A673 (cell line): ENCODE results near the gene ZDHHC11B. TPM values are rescaled to one million over a fixed set of nuclear protein-coding genes. Genes with fewer than 3 reads are reported as not detected.
"Not testable (repeated sequence)": the region's sequence is repeated elsewhere in the genome, so short reads cannot be mapped to it uniquely, and the experiment has no call there.

Experiments
- BruUV-seq: library from RNA; stranded (reverse); fragments of 400-500 nt; replicated peaks from 2 replicates; lab custom pipeline; 2021; lab: Mats Ljungman, UMichigan
- CTCF ChIA-PET: fragments of 300-600 bp; sonication (Branson Sonifier 250); formaldehyde crosslinking; loops from one replicate; lab custom pipeline; 2022; ENCODE audit warnings: antibody characterized with exemption; lab: Charles Lee
- POLR2A ChIA-PET: fragments of 300-600 bp; sonication (Branson Sonifier 250); formaldehyde crosslinking; loops from one replicate; lab custom pipeline; 2022; ENCODE audit warnings: antibody characterized with exemption; ENCODE audit not compliant: low non-redundant PET; lab: Charles Lee
- DNase-seq: peaks from one replicate; pipeline ENCODE4 v3.0.0-alpha.2; 2015; ENCODE audit warnings: low spot score
- H3K27ac ChIP-seq: fragments of 200-600 bp; sonication (generic); 2 replicates; pipeline ENCODE4 v1.5.1; 2016; ENCODE audit warnings: mixed run types, low read depth, mild to moderate bottlenecking, mixed read lengths, antibody characterized with exemption, low read length; ENCODE audit not compliant: poor library complexity, severe bottlenecking
- H3K27me3 ChIP-seq: fragments of 200-600 bp; sonication (generic); replicated peaks from 2 replicates; pipeline ENCODE4 v1.6.1; 2017; ENCODE audit warnings: mixed run types, low read depth, mild to moderate bottlenecking, mixed read lengths, antibody characterized with exemption, low read length; ENCODE audit not compliant: insufficient read depth, poor library complexity
- H3K36me3 ChIP-seq: fragments of 200-600 bp; sonication (generic); 2 replicates; pipeline ENCODE4 v1.6.1; 2016; ENCODE audit warnings: mixed run types, mild to moderate bottlenecking, mixed read lengths, antibody characterized with exemption, low read length; ENCODE audit not compliant: insufficient read depth, poor library complexity, severe bottlenecking
- H3K4me1 ChIP-seq: fragments of 200-600 bp; sonication (generic); 2 replicates; pipeline ENCODE4 v1.6.1; 2017; ENCODE audit warnings: mixed run types, mild to moderate bottlenecking, mixed read lengths, antibody characterized with exemption, low read length; ENCODE audit not compliant: insufficient read depth, poor library complexity, severe bottlenecking
- H3K4me3 ChIP-seq: fragments of 200-600 bp; sonication (generic); 2 replicates; pipeline ENCODE4 v1.5.1; 2016; ENCODE audit warnings: low read depth, mixed run types, mild to moderate bottlenecking, mixed read lengths, low read length; ENCODE audit not compliant: poor library complexity, severe bottlenecking
- H3K9me3 ChIP-seq: fragments of 200-600 bp; sonication (generic); 2 replicates; pipeline ENCODE4 v1.6.1; 2016; ENCODE audit warnings: mixed run types, low read depth, mild to moderate bottlenecking, mixed read lengths, antibody characterized with exemption, low read length; ENCODE audit not compliant: poor library complexity, severe bottlenecking
- EZH2 ChIP-seq: fragments of 200-600 bp; sonication (generic); IDR thresholded peaks from 2 replicates; pipeline ENCODE4 v1.6.1; 2017; ENCODE audit warnings: borderline replicate concordance, low read depth, mild to moderate bottlenecking, mixed read lengths, antibody characterized with exemption, low read length; ENCODE audit not compliant: poor library complexity, severe bottlenecking
- intact Hi-C: fragments of 100-400 bp; cut with micrococcal nuclease; formaldehyde crosslinking; loops from one replicate; pipeline ENCODE4 v1.10.0; 2022; ENCODE audit not compliant: unreplicated experiment
- total RNA-seq: library from RNA; stranded (reverse); gene quantifications from 2 replicates; pipeline ENCODE4 v1.2.3, GENCODE V29; 2021
- TF ChIP-seq, protein P1 (sequence below): fragments of 300-800, 200-600 bp; sonication (generic); conservative IDR thresholded peaks from 2 replicates; pipeline ENCODE4 v1.5.1; 2017; ENCODE audit warnings: low read depth, mild to moderate bottlenecking, antibody characterized with exemption, low read length, moderate library complexity, mixed read lengths

ZDHHC11B gene
- total RNA-seq, 1 experiment from 2014 or later = 1.3 TPM

DNA sequence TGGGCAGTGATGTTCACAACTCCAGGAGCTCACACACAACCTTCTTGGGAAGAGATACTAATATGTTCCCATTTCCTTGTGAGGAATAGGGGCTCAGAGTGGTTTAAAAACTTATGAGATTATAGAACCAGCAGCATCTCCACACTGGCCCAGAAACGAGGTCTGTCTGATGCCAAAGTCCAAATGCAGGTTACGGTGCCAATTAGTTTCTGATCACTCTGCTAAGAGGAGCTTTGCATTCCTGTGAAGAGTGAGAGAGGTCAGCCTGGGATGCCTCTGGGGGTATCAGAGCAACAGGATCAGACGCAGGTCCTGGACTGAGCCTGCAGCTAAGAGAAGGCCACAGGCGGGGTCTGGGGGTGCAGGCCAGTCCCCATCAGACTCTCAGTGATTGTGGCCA, 61.2 kb downstream of the ZDHHC11B start:
- DNase-seq, intact Hi-C loops, POLR2A ChIA-PET, H3K4me3 ChIP-seq, H3K4me1 ChIP-seq, H3K27ac ChIP-seq, BruUV-seq, CTCF ChIA-PET, H3K36me3 ChIP-seq: not testable (repeated sequence)
- peaks cover 33% of the 10 kb centered on the region for H3K27me3 ChIP-seq
- peaks cover 14% of the 10 kb centered on the region for H3K9me3 ChIP-seq

DNA sequence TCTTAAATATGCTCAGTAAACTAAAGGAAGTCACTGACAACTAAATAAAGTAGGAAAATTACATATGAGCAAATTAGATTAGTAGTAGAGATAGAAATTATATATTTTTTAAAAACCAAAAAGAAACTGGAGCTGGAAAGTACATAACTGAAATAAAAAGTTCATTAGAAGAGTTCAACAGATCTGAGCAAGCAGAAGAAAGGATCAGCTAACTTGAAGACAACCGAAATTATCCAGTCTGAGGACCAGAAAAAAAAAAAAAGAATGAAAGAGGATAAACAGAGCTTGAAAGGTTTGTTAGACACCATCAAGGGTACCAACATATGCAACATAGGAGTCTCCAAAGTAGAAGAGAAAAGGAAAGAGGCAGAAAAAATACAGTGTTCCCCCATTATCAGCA, 65.2 kb downstream of the ZDHHC11B start:
- H3K27me3 ChIP-seq = peaks cover 44% of the 10 kb centered on the region
- POLR2A ChIA-PET, BruUV-seq, DNase-seq, CTCF ChIA-PET, H3K4me3 ChIP-seq, H3K36me3 ChIP-seq, H3K4me1 ChIP-seq, H3K27ac ChIP-seq: not testable (repeated sequence)
- peaks cover 14% of the 10 kb centered on the region for H3K9me3 ChIP-seq
- intact Hi-C loops = loop anchor here (5.0 kb wide), 1 partner anchor 73 kb away; no protein-coding TSS in a partner anchor

DNA sequence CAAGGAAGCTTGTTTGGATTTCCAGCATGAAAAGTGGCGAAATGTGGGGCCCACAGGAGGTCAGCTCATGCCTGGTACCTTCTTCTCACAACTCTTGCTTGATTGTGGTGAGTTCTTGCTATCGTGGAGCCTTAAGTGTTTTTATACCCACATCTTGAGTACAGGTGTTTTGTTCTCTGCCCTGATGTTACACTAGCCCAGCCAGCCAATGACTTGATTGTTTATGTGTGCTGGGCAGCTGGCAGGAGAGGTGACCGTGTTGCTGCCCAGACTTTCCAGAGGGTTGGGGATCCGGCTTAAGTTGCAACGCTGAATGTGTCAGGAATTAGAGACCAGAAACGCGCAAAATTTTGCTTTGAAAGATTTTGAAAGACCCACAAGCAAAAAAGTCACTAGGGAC, 67.4 kb downstream of the ZDHHC11B start:
- no peaks in the 10 kb centered on the region for H3K36me3 ChIP-seq
- peaks cover 43% of the 10 kb centered on the region for H3K27me3 ChIP-seq
- no peak overlapping the region for H3K4me3 ChIP-seq
- CTCF ChIA-PET = no interaction called here
- POLR2A ChIA-PET = no interaction called here
- no TSS peak for BruUV-seq
- intact Hi-C loops = loop anchor here (5.0 kb wide), 1 partner anchor 75 kb away; no protein-coding TSS in a partner anchor
- no peak overlapping the region for H3K27ac ChIP-seq
- H3K4me1 ChIP-seq = no peaks in the 10 kb centered on the region
- no peak for DNase-seq
- peaks cover 14% of the 10 kb centered on the region for H3K9me3 ChIP-seq
- TF ChIP-seq EZH2 = no peak
- TF ChIP-seq, protein P1, sequence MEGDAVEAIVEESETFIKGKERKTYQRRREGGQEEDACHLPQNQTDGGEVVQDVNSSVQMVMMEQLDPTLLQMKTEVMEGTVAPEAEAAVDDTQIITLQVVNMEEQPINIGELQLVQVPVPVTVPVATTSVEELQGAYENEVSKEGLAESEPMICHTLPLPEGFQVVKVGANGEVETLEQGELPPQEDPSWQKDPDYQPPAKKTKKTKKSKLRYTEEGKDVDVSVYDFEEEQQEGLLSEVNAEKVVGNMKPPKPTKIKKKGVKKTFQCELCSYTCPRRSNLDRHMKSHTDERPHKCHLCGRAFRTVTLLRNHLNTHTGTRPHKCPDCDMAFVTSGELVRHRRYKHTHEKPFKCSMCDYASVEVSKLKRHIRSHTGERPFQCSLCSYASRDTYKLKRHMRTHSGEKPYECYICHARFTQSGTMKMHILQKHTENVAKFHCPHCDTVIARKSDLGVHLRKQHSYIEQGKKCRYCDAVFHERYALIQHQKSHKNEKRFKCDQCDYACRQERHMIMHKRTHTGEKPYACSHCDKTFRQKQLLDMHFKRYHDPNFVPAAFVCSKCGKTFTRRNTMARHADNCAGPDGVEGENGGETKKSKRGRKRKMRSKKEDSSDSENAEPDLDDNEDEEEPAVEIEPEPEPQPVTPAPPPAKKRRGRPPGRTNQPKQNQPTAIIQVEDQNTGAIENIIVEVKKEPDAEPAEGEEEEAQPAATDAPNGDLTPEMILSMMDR = no peak

DNA sequence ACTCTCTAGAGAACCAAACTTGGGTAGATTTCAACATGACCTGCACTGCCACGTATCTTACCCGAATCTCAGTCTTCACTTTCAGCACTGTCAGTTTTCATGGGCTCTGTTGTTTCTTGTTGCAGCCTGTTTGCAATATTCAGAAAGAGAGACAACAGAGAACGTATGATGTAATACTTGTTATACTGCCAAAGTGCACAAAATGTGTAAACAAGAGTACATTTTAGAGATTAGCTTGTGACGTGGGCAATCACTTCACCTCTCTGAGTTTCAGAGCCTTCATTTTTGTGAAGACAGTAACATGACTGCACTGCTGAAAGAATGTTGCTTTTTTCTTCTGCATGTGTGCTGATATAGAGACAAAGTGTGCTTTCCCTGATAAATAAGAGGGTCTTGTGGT, 67.8 kb downstream of the ZDHHC11B start:
- POLR2A ChIA-PET, DNase-seq, BruUV-seq, H3K4me1 ChIP-seq, H3K36me3 ChIP-seq, H3K27ac ChIP-seq, CTCF ChIA-PET, H3K4me3 ChIP-seq: not testable (repeated sequence)
- peaks cover 43% of the 10 kb centered on the region for H3K27me3 ChIP-seq
- intact Hi-C loops = loop anchor here (5.0 kb wide), 1 partner anchor 76 kb away; no protein-coding TSS in a partner anchor
- peaks cover 14% of the 10 kb centered on the region for H3K9me3 ChIP-seq

DNA sequence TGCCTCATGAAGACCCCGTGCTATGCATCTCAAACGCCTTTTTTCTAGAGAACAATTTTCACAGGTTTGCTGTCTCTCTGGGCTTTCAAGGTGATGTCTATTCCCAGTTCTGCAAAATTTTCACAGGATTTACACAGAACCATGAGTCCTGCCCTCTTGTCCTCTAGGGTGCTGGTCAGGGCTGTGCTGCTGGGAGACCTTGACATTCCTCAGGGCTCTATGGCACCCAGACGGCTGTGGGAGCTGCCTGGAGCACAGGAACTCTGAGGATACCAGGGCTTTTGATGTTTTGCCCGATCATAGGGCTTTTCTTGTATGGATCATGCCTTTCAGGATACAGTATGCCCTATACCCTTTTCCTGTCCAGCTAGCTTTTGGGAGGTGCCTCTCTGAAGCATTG, 68.9 kb downstream of the ZDHHC11B start:
- CTCF ChIA-PET, H3K27ac ChIP-seq, POLR2A ChIA-PET, BruUV-seq, DNase-seq, H3K4me3 ChIP-seq, H3K36me3 ChIP-seq, H3K4me1 ChIP-seq: not testable (repeated sequence)
- Histone ChIP-seq H3K27me3 (peaks cover 40% of the 10 kb centered on the region), H3K9me3 (peaks cover 14% of the 10 kb centered on the region)
- intact Hi-C loops = loop anchor here (5.0 kb wide), 1 partner anchor 77 kb away; no protein-coding TSS in a partner anchor

DNA sequence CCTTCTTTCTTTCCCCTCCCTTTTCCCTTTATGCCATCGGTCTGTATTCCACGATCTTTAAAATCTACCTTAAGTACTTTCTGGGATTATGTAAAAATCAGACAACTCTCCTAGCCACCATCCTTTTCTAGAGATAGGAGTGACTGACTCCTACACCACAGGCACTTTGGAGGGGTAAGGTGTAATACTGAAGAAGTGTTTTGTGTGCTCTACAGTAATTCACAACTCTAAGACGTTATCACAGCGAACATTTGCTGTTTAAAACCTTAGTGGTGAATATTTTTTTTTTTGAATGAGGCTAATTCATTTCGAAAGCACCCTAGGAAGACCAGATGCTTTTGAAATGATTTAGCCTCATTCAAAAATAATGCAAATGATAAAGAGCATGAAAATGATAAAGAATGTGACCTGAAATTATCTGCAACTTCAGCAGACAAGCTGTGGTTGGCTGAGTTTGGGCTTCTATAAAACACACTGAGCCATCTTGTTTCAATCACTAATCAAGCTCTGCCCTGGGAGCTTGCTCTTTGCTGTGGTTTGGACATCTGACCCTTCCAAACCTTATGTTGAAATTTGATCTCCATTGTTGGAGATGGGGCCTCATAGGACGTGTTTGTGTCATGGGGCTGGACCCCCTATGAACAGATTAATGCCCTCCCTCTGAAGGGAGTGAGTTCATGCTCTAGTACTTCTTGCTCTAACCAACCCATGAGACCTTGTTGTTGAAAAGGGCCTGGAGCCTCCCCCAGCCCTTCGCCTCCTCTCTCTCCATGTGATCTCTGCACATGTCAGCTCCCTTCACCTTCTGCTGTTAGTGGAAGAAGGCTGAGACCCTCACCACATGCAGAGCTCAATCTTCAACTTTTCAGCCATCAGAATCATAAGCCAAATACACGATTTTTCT, 70.1 kb downstream of the ZDHHC11B start:
- H3K4me3 ChIP-seq, H3K27ac ChIP-seq, BruUV-seq, CTCF ChIA-PET, H3K9me3 ChIP-seq, H3K4me1 ChIP-seq, DNase-seq, H3K36me3 ChIP-seq, POLR2A ChIA-PET: not testable (repeated sequence)
- intact Hi-C loops = loop anchor here (5.0 kb wide), 1 partner anchor 78 kb away; no protein-coding TSS in a partner anchor
- peaks cover 28% of the 10 kb centered on the region for H3K27me3 ChIP-seq
